Activated CD4-positive, alpha-beta T cell treated with anti-CD3 and anti-CD28 coated beads, Interleukin-2, amount 50 U/mL, for 16 hours (primary cell): Measurements from ENCODE around the gene GPR153.
"Not testable (repeated sequence)": the region's sequence is repeated elsewhere in the genome, so short reads cannot be mapped to it uniquely, and the experiment has no call there.

Source experiments
- DNase-seq: peaks from one replicate; pipeline ENCODE4 v3.0.0-alpha.2; 2020

Gene GPR153

DNA sequence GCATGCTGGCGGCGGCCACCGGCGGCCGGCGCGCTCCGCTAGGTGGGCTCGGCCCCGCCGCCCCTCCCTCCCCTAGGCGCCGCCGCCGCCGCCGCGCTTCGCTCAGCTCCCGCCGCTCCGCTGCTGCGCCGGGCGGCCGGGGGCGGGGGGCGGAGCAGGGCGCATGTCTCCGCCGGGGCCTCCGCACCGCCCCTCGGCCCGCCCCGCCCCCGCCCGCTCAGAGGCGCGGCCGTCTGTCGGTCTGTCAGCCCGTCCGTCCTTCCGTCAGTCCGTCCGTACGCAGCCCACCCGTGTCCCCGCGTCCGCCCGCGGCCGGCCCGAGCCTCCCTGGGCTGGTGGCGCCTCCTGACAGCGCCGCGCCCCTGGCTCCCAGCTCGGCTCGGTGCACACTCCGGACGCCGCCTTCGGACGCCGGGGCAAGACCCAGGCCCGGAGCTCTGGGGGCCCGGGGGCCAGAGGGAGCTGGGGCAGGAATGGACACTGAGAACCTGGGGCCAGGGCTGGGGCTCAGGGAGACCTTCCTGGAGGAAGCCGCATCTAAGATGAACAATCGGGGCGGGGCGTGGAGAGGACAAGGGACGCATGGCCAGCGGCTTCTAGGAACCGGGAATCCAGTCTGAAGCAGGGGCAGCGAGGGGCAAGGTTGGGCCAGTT lies at the start of gene GPR153:
Gene GPR153, minus strand, starts transcription at position 138 of the 654 bp plus-strand sequence. CDS start 6,193 bp downstream, outside the sequence.
- peak; percentile 25 for DNase-seq

- no peak for DNase-seq
These were observed 49.4 kb upstream of the GPR153 start for GRCh38 chr1:6310116-6310848.

GRCh38 chr1:6309564-6309963 lies 48.7 kb upstream of the GPR153 start:
- no peak for DNase-seq

DNA sequence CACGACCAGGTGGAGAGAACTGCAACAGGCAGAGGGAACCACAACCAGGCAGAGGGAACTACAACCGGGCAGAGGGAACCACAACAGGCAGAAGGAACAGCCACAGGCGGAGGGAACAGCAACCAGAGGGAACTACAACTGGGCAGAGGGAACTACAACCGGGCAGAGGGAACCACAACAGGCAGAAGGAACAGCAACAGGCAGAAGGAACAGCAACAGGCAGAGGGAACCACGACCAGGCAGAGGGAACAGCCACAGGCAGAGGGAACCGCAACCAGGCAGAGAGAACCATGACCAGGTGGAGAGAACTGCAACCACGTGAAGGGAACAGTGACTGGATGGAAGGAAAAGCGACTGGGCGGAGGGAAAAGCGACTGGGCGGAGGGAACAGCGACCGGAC lies 47.6 kb upstream of the GPR153 start:
- DNase-seq: no peak

DNA sequence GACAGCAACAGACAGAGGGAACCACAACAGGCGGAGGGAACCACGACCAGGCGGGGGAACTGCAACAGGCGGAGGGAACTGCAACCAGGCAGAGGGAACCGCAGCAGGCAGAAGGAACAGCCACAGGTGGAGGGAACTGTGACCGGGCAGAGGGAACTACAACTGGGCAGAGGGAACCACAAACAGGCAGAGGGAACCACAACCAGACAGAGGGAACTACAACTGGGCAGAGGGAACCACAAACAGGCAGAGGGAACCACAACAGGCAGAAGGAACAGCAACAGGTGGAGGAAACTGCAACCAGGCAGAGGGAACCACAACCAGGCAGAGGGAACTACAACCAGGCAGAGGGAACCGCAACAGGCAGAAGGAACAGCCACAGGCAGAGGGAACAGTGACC lies 46.8 kb upstream of the GPR153 start:
- not testable (repeated sequence) for DNase-seq

DNA sequence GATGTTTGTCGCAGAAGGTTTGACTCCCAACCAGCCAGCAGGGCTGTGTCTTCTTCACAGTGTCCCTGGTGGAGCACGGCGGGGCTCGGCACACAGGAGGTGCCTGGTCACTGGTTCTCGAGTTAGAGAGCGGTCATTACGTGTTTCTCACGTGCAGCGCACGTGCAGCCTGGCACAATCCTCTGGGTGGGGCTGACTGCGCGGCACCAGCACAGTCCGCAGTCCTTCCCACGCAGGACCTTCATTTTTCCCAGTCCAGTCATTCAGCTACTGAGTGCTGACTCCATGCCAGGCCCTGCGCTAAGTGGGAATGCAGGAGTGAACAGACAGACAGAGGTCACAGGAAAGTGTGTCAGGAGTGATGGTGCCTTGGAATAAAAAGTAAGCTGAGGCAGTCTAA lies 46.2 kb upstream of the GPR153 start:
- no peak for DNase-seq

DNA sequence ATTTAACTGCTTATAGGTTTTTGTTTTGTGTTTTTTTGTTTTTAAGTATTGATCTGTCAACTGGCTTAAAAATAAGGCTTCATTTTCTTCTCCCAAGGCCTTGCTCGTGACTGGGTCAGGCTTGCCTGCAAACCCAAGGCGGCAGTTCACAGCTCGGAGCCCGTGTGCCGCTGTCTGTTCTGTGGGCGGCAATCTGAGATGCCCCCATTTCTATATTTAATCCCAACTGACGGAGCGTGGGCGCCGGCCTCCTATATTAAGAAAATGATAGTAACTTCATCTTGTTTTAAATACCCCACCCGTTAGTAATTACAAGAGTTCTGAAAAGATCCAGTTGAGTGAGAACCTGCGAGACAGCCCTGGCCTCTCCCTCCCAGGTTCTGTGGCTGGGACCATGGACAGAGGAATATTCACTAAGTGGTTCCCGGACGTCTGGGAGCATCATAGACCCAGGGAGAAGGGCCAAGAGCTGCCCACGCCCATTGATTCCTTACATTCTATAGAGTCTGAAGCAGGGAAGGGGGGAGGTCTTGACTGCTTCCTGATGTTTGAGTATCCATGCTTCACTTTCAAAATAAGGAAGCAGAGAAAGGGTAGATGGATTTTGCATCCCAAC lies 42.6 kb upstream of the GPR153 start:
- DNase-seq: no peak

- DNase-seq: no peak
These were observed 41.7 kb upstream of the GPR153 start for GRCh38 chr1:6302568-6302967.

- no peak for DNase-seq
These were observed 40.6 kb upstream of the GPR153 start for GRCh38 chr1:6301526-6301925.

DNA sequence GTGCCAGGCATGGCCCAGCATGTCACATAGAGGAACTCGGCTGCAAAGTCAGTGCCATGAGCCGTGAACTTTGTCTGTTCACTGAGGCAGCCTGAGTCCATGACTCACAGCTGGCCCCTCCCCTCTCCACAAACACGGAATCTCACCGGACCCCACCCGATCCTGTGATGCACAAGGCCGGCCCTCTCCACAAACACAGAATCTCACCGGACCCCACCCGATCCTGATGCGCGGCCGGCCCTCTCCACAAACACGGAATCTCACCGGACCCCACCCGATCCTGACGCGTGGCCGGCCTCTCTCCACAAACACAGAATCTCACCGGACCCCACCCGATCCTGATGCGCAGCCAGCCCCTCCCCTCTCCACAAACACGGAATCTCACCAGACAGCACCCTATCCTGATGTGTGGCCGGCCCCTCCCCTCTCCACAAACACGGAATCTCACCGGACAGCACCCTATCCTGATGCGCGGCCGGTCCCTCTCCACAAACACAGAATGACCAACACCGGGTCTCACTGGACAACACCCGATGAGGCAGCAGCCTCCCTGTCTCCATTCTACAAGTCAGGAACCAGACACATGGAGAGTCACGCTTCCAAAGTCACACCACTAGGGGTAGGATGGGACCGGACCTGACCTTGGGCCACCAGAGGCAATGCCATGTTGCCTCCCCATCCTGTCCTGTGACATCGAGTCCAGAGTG lies 39.6 kb upstream of the GPR153 start:
- no peak for DNase-seq

DNA sequence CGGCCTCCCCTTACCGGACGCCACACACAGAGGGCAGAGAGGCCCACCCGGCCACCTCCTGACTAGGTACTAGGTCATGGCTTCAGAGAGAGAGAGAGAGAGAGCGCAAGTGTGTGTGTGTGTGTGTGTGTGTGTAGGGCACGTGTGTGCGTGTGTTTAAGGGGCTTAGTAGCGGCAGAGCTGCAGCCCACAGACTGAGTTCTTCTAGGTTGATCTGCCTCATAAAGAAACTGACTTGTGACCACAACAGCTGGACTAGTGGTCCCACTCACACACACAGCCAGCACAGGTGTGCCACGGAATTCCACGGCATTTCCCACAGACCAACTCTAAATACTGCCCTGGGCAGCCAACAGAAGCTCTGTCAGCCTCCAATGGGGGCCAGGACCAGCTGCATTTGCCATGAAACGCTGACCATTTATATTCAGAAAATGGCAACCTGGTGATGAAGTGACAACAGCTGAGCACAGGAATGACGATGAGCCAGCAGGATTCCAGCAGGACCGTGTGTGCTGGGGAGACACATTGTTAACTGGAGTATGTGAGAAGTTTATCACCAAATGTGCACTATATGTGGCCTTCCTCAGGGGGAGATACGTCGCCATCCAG lies 38.8 kb upstream of the GPR153 start:
- DNase-seq: no peak

GRCh38 chr1:6298940-6299465 lies 38.1 kb upstream of the GPR153 start:
- DNase-seq: no peak

- DNase-seq: no peak
These were observed 37.6 kb upstream of the GPR153 start for GRCh38 chr1:6298530-6298929.

DNA sequence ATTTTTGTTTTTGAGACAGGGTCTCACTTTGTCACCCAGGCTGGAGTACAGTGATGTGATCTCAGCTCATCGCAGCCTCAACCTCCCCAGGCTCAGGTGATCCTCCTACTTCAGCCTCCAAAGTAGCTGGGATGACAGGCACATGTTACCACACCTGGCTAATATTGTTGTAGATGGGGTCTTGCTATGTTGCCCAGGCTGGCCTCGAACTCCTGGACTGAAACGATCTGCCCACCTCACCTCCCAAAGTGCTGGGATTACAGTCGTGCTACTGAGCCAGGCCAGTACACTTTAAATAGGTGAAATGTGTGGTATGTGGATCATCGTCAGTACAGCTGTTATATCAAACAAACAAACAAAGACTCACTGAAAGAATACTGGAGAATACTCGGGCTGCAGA lies 35.0 kb upstream of the GPR153 start:
- no peak for DNase-seq

DNA sequence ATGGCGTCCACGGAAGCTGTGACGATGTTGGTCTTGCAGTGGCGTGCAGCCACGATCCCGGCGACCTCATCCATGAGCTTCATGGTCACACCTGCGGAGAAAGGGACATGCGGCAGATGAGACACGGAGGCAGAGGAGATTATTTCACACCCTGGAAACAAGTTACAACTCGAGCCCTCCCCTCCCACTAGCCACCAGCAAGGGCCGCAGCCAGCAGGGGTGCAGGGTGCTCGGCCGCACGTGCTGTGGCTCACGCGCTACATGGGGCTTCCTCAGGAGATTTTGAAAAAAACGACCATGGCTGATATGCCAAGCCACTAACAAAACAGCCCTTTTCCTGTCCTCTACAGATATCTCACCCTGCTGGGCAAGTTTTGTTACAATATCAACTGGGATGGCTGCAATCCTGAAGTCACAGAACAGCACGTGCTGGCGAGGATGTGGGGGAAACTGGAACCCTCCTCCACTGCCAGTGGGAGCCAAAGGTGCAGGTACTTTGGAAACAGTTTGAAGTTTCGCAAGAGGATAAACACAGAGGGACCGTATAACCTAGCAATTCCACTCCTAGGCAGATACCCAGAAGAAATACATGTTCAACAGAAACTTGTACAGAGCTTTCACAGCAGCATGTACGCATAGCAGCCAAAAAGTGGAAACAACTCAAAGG lies 34.1 kb upstream of the GPR153 start:
- no peak for DNase-seq

- no peak for DNase-seq
These were observed 33.4 kb upstream of the GPR153 start for GRCh38 chr1:6294080-6294889.

DNA sequence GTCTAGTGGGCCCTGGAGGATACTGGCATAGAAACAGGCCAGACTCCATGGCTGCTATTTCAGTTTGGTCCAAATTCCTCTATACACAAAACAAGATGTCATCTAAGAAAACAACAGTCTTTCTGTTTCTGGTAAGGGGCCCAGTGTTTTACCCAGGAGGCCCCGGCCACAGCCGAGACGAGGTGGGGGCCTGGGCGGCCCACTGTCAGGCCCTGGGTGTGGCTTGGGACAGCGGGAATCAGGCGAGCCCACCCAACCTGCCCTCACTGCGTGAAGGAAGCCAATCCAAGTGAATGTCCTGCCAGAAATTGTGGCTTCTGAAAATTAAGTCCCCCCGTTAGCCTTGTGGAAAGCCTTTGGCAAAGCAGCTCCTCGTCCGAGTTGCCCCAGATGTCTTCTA lies 31.2 kb upstream of the GPR153 start:
- DNase-seq: no peak

- DNase-seq: no peak
These were observed 27.8 kb upstream of the GPR153 start for GRCh38 chr1:6288665-6289064.

DNA sequence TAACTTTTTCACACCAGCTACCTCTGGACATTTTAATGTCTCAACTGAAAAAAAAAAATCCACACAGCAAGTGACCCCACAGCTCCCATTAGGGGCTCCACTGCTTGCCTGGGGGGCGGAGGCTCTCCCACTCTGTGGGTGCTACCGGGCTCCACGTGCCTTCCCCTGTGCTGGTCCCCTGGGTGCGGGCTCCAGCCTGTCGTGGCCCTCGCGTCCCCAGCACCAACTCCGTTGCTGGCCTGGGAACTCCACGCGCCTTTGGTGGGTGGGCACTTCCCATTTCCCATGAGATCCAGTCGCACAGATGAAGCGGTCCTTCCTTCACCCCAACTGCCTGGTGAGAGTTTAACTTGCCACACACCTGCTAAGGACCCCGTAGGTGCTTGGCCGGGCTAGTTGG lies 27.1 kb upstream of the GPR153 start:
- DNase-seq: no peak

DNA sequence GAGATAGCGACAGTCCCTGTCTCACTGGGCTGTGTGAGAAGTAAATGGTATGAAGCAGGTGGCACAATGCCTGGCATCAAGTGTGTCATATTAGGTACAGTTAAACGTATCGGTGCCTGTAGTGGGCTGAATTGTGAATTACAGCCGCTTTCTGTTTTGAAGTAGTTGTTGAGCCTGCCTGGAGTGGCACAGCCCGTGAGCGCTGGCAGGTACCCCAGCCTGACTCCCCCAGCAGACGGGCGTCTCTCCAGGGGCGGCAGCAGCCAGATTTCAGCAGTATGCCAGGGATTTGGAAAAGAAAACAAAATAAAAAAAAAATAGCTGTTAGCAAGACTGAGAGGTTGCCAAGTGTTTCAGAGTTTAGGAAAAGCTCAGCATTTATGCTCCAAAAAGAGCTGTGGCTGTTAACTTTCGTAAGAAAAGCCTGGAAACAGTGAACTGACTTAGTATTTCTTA lies 26.6 kb upstream of the GPR153 start:
- no peak for DNase-seq

GRCh38 chr1:6287029-6287428 lies 26.1 kb upstream of the GPR153 start:
- no peak for DNase-seq
